Keratinocyte (primary cell): ENCODE data around the gene ATP2B2.

Experiments
- CTCF ChIP-seq, 3 experiments: IDR thresholded peaks in 1 of 3; conservative IDR thresholded peaks in 1 of 3; optimal IDR thresholded peaks in 1 of 3; 2 replicates in 2 of 3; 3 replicates in 1 of 3; pipeline versions ENCODE3 to v1.5.1; 2011; ENCODE audit warnings: low read length in 3 of 3, mild to moderate bottlenecking in 3 of 3, moderate library complexity in 2 of 3, control low read depth in 1 of 3, inconsistent platforms in 1 of 3; ENCODE audit not compliant: insufficient read depth in 2 of 3; ENCODE audit errors: extremely low read depth in 1 of 3
- EZH2 ChIP-seq: IDR thresholded peaks from one replicate; pipeline ENCODE4 v1.6.1; 2012; ENCODE audit warnings: inconsistent platforms, mild to moderate bottlenecking, low read length, moderate library complexity

- no peak for TF ChIP-seq CTCF (optimal IDR thresholded peaks at IDR 0.05 in 1 of 3, IDR thresholded peaks at IDR 0.05 in 1 of 3, conservative IDR thresholded peaks at IDR 0.05 in 1 of 3; ENCODE audit: extremely low read depth in 1 of 3, insufficient read depth in 2 of 3, low read length in 3 of 3)
- TF ChIP-seq EZH2 = no peak
Measured at GRCh38 chr3:10389995-10390394, 115.4 kb downstream of the ATP2B2 start.
